Suppressor macrophage (primary cell): Measurements from ENCODE around the gene NDUFS1.
A peak's percentile ranks its signal among the peaks of the same experiment; 100 is the strongest.
"Not testable (repeated sequence)": the region's sequence is repeated elsewhere in the genome, so short reads cannot be mapped to it uniquely, and the experiment has no call there.

Experiments
- DNase-seq, 4 experiments: peaks; one replicate each; pipeline ENCODE4 v3.0.0-alpha.2; 2020 to 2022
- total RNA-seq, 17 experiments: gene quantifications; one replicate each; lab custom pipeline; 2026; ENCODE audit warnings: mixed read lengths in 6 of 17, inconsistent platforms in 3 of 17; lab: John Stamatoyannopoulos, UW

NDUFS1 gene
- 122 to 287 (median 213) reads per million in 17 experiments for total RNA-seq

- DNase-seq = peak; percentile 97 to 99 (median 99)
Measured at GRCh38 chr2:206159346-206160124, at the start of gene NDUFS1, which contains the start of gene EEF1B2. Gene NDUFS1 (minus strand): TSS chr2:206159444. CDS start chr2:206153678, 5,766 bp downstream. Gene EEF1B2 (plus strand): TSS chr2:206159895. CDS start chr2:206159980, 85 bp downstream.

GRCh38 chr2:206208900-206209299, 49.7 kb upstream of the NDUFS1 start:
- no peak for DNase-seq

- DNase-seq = not testable (repeated sequence)
Measured at GRCh38 chr2:206207316-206207715, 48.1 kb upstream of the NDUFS1 start.

- no peak for DNase-seq
Measured at GRCh38 chr2:206204710-206205109, 45.5 kb upstream of the NDUFS1 start.

- no peak for DNase-seq
Measured at GRCh38 chr2:206203331-206203730, 44.1 kb upstream of the NDUFS1 start.

GRCh38 chr2:206202446-206202845, 43.2 kb upstream of the NDUFS1 start:
- DNase-seq = no peak

- DNase-seq = no peak
Measured at GRCh38 chr2:206201075-206201848, 42.0 kb upstream of the NDUFS1 start.

- no peak for DNase-seq
Measured at GRCh38 chr2:206198677-206199076, 39.4 kb upstream of the NDUFS1 start.

GRCh38 chr2:206193671-206194357, 34.6 kb upstream of the NDUFS1 start:
- DNase-seq = peak in 3 of 4 experiments; percentile 18 to 34 (median 31)

GRCh38 chr2:206192157-206192556, 32.9 kb upstream of the NDUFS1 start:
- DNase-seq = no peak

- DNase-seq = no peak
Measured at GRCh38 chr2:206190689-206191088, 31.4 kb upstream of the NDUFS1 start.

GRCh38 chr2:206190111-206190510, 30.9 kb upstream of the NDUFS1 start:
- no peak for DNase-seq

- DNase-seq = no peak
Measured at GRCh38 chr2:206189691-206190090, 30.4 kb upstream of the NDUFS1 start.

- not testable (repeated sequence) for DNase-seq
Measured at GRCh38 chr2:206181526-206181925, 22.3 kb upstream of the NDUFS1 start.

- DNase-seq = no peak
Measured at GRCh38 chr2:206176901-206177300, 17.7 kb upstream of the NDUFS1 start.

GRCh38 chr2:206176121-206176520, 16.9 kb upstream of the NDUFS1 start:
- no peak for DNase-seq

- DNase-seq = no peak
Measured at GRCh38 chr2:206173147-206173546, 13.9 kb upstream of the NDUFS1 start.

- not testable (repeated sequence) for DNase-seq
Measured at GRCh38 chr2:206171624-206172397, 12.6 kb upstream of the NDUFS1 start.

- not testable (repeated sequence) for DNase-seq
Measured at GRCh38 chr2:206168230-206168629, 9.0 kb upstream of the NDUFS1 start.

GRCh38 chr2:206164261-206164862, 5.1 kb upstream of the NDUFS1 start:
- peak; percentile 44 to 72 (median 58) for DNase-seq

GRCh38 chr2:206163251-206163880, 4.1 kb upstream of the NDUFS1 start:
- no peak for DNase-seq
